ENCODE data around the gene RGS5.

Gene RGS5

DNA sequence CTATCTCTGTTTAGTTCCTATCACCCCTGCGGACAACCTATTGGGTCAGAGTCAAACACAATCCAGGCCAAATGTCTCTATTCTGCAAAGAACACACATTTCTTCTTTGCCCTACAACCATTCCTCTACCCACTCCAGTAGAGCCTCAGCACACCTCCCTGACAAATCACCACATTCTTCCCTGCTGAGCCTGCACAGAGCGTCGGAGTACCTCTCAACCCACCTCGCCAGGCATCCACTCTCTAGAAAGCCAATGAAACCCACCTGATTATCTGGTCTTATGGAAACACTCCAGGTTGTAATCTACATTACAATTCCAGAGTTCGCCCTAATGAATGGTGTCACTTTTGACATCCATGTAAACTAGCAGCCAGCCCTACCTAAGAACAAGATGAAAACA, 47.1 kb downstream of the RGS5 start:
- H3K27ac ChIP-seq: no peak overlapping the region
- DNase-seq (ENCODE audit: low read depth, low spot score): no peak

GRCh38 chr1:163148911-163149310, 53.8 kb downstream of the RGS5 start:
- no peak for DNase-seq (ENCODE audit: low read depth, low spot score)
- H3K27ac ChIP-seq: no peak overlapping the region

- no peak overlapping the region for H3K27ac ChIP-seq
- no peak for DNase-seq (ENCODE audit: low read depth, low spot score)
These were observed 55.7 kb downstream of the RGS5 start for GRCh38 chr1:163147019-163147418.

DNA sequence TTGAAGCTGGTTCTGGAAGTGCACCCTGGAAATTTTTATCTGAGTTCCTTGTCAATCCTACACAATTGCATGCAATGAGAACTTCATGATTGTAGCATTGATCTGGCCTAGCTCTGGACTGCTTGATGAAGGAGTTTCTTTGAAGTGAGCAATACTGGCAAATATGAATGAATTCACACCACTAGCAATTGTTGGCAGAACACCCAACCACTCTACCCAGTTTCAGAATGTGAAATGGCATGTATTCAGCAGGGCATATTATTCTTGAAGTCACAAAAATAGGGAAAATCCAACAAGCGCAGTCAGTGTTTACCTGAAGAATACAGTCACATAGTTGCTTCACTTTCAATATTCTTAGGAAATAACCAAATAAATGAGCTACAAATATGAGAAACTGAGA, 57.3 kb downstream of the RGS5 start:
- H3K27ac ChIP-seq: no peak overlapping the region
- no peak for DNase-seq (ENCODE audit: low read depth, low spot score)

- no peak overlapping the region for H3K27ac ChIP-seq
- DNase-seq (ENCODE audit: low read depth, low spot score): no peak
These were observed 58.3 kb downstream of the RGS5 start for GRCh38 chr1:163144418-163144817.

- no peak for DNase-seq (ENCODE audit: low read depth, low spot score)
- no peak overlapping the region for H3K27ac ChIP-seq
These were observed 60.6 kb downstream of the RGS5 start for GRCh38 chr1:163142152-163142551.

DNA sequence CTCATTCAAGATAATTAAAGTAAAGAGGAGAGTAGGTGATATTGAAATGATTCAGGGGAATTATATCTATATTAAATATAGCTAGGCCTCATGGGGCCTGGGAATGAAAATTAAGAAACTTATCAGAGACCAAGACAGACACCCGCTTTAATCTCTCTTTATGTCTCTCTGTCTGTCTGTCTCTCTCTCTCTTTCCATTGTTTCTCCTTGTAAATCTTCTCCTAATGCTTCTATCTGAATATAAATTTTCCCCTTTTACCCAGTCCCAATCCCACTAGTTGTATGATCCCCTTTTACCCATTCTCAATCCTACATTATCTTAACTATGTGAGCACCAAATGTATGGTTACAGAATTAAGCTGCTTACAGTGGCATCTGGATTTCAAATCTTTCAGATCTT, 61.2 kb downstream of the RGS5 start:
- H3K27ac ChIP-seq: no peak overlapping the region
- DNase-seq (ENCODE audit: low read depth, low spot score): no peak

DNA sequence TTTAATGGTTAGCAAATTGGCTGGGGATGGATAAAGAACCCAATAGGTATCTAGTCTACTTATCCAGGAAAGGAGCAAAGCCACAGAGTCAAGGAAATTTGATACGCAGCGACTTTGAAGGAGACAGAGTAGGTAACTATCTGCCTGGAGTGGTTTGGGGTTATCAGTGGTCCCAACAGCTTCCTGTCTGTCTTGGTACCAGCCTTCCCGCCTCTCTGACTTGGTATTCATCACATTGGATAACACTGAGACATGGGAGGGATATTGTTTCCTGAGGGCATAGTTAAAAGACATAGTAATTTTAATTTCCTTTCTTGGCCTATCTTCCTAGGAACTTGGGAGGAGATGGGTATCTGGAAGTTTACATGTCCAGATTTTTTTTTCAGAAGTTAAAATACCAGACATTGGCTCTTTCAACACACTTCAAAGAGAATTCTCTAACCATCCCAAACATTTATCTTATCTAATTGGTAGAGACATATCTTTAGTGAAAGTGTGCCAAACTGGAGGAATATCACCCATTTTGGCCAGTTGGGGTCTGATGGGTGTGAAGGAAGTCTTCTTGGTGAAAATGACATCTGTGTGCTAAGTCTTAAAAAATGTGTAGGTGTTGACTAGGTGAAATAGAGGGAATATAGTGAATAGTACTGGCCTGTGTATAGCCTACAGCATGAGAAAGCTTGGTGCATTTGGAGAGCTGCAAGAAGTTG, 65.0 kb downstream of the RGS5 start:
- H3K27ac ChIP-seq: no peak overlapping the region
- DNase-seq (ENCODE audit: low read depth, low spot score): no peak

DNA sequence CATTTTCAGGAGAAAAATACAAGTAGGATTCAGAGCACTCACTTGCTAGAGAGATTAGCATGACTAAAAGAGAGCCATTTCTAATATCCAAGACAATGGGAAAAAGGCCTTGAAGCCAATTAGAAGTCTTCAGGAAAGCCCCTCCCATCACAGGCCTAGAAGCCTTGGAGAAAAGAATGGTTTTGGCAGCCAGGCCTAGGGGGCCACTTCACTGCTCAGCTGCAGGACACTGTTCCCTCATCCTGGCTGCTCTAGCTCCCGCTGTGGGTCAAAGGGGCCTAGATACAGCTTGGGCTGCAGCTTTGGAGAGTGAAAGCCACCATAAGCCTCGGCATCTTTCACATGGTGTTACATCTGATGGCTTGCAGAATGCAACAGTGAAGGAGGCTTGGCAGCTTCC, 70.7 kb downstream of the RGS5 start:
- H3K27ac ChIP-seq: no peak overlapping the region
- no peak for DNase-seq (ENCODE audit: low read depth, low spot score)

GRCh38 chr1:163130225-163130856, 72.4 kb downstream of the RGS5 start:
- H3K27ac ChIP-seq: no peak overlapping the region
- DNase-seq (ENCODE audit: low read depth, low spot score): no peak

DNA sequence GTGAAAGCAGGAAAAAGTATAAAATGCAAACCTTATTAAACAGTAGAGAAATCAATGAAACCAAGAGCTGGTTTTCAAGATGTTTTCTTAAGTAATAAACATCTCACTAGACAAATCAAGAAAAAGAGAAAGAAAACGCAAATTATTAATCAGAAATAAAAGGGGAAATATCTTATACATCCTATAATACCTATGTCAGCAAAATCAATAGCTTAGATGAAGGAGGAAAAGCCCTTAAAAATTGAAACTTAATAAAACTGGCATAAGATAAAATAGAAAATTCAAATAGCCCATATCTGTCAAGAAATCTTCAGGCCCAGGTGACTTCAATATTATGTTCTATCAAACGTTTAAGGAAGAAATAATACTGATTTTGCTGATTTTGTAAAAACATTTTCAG, 74.4 kb downstream of the RGS5 start:
- no peak overlapping the region for H3K27ac ChIP-seq
- no peak for DNase-seq (ENCODE audit: low read depth, low spot score)

DNA sequence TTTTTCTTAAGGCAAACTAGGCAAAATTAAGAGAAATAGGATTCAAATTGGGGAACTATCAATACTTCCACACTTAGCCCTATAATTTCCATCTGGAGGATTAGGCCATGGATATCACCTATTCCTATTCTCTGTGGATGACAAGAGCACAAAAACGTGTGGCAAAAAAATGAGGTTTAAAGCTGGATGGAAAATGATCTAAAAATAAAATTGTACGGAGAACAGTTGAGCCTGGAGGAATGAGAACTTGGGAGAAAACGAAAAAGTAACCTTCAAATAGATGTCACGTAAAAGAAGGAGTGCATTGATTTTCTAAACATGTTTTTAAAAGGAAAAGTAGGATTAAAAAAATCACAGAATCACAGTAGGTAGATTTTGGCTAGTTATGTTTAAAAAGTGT, 77.9 kb downstream of the RGS5 start:
- DNase-seq (ENCODE audit: low read depth, low spot score): no peak

GRCh38 chr1:163120372-163120771, 82.3 kb downstream of the RGS5 start:
- H3K27ac ChIP-seq: no peak overlapping the region

More for the DNA sequence above, 77.9 kb downstream of the RGS5 start:
- no peak overlapping the region for H3K27ac ChIP-seq

DNA sequence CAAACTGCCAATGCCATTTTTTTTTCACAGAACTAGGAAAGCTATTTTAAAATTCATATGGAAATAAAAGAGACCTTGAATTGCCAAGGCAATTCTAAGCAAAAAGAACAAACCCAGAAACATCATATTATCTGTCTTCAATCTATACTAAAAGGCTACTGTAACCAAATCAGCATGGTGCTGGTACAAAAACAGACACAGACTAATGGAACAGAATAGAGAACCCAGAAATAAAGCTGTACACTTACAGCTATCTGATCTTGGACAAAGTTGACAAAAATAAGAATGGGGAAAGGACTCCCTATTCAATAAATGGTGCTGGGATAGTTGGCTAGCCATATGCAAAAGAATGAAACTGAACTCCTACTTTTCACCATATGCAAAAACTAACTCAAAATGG, 83.0 kb downstream of the RGS5 start:
- no peak for DNase-seq (ENCODE audit: low read depth, low spot score)
- H3K27ac ChIP-seq: no peak overlapping the region

More at GRCh38 chr1:163120372-163120771, 82.3 kb downstream of the RGS5 start:
- no peak for DNase-seq (ENCODE audit: low read depth, low spot score)

DNA sequence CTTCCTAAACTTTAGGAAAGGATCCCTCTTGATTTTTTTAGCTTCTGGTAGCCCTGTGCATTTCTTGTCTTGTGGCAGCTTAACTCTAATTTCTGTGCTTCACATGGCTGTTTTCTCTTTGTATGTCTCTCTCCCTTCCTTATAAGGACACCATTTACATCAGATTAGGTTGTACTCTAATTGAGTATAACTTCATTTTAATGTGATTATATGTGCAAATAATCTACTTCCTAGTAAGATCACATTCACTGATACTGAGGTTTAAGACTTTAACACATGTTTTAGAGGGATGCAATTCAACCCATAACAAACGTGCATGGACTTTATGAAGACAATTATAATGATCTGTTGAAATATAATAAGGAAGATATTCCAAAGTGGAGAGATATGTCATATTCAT, 86.8 kb downstream of the RGS5 start:
- no peak for DNase-seq (ENCODE audit: low read depth, low spot score)
- H3K27ac ChIP-seq: no peak overlapping the region

DNA sequence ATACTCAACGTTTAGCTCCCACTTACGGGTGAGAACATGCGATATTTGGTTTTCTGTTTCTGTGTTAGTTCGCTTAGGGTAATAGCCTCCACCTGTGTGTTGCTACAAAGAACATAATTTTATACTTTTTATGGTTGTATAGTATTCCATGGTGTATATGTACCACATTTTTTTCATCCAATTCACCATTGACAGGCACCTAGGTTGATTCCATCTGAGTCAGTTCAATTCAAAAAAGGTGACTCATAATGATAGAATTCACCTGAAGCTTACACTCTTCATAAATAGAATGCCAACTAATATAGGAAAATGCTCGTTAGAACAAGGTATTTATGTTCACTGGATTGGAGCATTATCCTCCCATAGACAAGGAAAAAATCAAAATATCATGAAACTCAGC, 95.1 kb downstream of the RGS5 start:
- no peak for DNase-seq (ENCODE audit: low read depth, low spot score)
- H3K27ac ChIP-seq: no peak overlapping the region

- H3K27ac ChIP-seq: no peak overlapping the region
- DNase-seq (ENCODE audit: low read depth, low spot score): no peak
These were observed 96.2 kb downstream of the RGS5 start for GRCh38 chr1:163106364-163106987.

DNA sequence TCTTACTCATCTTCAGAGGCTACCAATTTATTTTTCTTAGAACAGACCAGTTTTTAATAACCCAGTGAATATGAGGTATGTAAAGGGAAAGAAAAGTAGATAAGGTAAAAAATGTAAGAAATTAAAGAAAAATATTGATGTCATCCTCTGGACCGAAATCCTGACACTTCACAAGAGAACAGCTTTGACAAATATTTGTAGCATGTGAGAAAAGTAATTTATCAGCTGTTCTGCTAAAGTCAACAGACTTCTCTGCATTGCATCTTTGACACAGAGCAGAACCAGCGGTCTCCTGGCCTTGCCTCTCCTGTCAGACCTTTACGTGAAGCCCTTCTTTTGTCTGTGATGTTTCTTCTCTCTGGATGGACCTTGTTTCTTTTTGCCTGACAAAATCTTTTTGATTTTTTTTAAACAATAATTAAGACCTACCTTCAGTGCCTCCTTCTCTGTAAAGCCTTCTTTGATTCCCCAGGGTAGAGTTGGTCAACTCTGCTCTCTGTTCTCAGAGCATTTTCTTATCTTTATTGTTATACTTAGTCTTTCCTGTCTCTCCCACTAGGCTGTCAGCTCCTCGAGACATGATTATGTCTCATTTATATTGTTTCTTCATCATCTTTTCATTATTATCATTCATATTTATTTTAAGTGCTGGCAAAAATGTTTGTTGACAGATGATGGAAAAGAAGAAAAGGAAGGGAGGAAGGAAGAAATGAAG, 98.2 kb downstream of the RGS5 start:
- DNase-seq (ENCODE audit: low read depth, low spot score): no peak
- H3K27ac ChIP-seq: no peak overlapping the region

GRCh38 chr1:163102590-163102989, 100.1 kb downstream of the RGS5 start:
- no peak for DNase-seq (ENCODE audit: low read depth, low spot score)
- H3K27ac ChIP-seq: no peak overlapping the region

GRCh38 chr1:163095213-163095612, 107.5 kb downstream of the RGS5 start:
- no peak overlapping the region for H3K27ac ChIP-seq
- no peak for DNase-seq (ENCODE audit: low read depth, low spot score)

DNA sequence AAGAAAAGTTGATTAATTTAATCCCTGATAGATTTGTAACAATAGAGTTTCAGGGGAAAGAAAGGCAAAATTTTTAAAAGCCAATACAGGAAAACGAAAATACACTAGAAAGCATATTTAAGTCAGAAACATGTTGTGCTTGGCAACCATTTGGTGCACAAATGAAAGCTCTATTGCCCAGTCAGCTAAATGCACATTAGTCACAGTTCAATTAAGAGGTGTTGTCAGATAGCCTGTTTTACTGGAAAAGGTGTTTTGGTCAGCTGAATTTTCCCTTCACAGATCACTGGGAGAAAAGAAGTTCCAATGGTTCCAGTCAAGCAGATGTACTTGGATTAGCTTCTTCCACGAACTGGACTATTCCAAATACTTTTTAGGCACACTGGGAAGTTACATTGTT, 108.1 kb downstream of the RGS5 start:
- no peak for DNase-seq (ENCODE audit: low read depth, low spot score)

More for the DNA sequence above, 108.1 kb downstream of the RGS5 start:
- H3K27ac ChIP-seq: no peak overlapping the region
